BE2C (cell line): ENCODE data around the gene TMBIM1.

Source experiments
- DNase-seq: peaks from one replicate; pipeline ENCODE4 v3.0.0-alpha.2; 2020
- H3K27me3 ChIP-seq: fragments of 250-450 bp; sonication (Bioruptor Pico); 2 replicates; pipeline ENCODE4 v1.5.1; 2020; ENCODE audit warnings: mild to moderate bottlenecking
- H3K36me3 ChIP-seq: fragments of 250-450 bp; sonication (Bioruptor Pico); 2 replicates; pipeline ENCODE4 v1.5.1; 2020; ENCODE audit warnings: mild to moderate bottlenecking
- H3K4me1 ChIP-seq: fragments of 250-450 bp; sonication (Bioruptor Pico); 2 replicates; pipeline ENCODE4 v1.5.1; 2020
- H3K4me3 ChIP-seq: 2 replicates; pipeline ENCODE4 v1.5.1; 2011; ENCODE audit warnings: low read depth, low read length
- H3K9me3 ChIP-seq: fragments of 250-450 bp; sonication (Bioruptor Pico); 2 replicates; pipeline ENCODE4 v1.5.1; 2020
- TF ChIP-seq, protein P1 (sequence below): IDR thresholded peaks from 2 replicates; pipeline ENCODE4 v1.5.1; 2012; ENCODE audit warnings: mild to moderate bottlenecking, low read depth, low read length

Gene TMBIM1

DNA sequence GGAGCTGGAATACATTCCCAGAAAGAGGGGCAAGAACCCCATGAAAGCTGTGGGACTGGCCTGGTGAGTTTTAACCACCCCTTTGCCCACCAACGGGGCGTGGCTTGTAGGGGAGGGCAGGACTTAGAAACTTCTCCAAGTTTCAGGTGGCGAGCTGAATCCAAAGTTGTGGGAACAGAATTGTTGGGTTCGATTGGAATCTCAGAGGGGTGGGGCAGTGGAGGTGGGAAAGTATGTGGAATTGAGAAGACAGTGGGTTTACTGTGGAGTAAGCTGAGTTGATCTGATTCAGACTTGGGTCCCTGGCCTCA is 20.9 kb downstream of the TMBIM1 start:
- no peaks in the 10 kb centered on the region for H3K4me1 ChIP-seq
- TF ChIP-seq, protein P1, sequence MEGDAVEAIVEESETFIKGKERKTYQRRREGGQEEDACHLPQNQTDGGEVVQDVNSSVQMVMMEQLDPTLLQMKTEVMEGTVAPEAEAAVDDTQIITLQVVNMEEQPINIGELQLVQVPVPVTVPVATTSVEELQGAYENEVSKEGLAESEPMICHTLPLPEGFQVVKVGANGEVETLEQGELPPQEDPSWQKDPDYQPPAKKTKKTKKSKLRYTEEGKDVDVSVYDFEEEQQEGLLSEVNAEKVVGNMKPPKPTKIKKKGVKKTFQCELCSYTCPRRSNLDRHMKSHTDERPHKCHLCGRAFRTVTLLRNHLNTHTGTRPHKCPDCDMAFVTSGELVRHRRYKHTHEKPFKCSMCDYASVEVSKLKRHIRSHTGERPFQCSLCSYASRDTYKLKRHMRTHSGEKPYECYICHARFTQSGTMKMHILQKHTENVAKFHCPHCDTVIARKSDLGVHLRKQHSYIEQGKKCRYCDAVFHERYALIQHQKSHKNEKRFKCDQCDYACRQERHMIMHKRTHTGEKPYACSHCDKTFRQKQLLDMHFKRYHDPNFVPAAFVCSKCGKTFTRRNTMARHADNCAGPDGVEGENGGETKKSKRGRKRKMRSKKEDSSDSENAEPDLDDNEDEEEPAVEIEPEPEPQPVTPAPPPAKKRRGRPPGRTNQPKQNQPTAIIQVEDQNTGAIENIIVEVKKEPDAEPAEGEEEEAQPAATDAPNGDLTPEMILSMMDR, result no peak
- H3K27me3 ChIP-seq, result no peaks in the 10 kb centered on the region
- peak overlapping the region; percentile 99 for H3K4me3 ChIP-seq
- DNase-seq, result no peak
- no peaks in the 10 kb centered on the region for H3K9me3 ChIP-seq
- peaks cover 13% of the 10 kb centered on the region for H3K36me3 ChIP-seq

DNA sequence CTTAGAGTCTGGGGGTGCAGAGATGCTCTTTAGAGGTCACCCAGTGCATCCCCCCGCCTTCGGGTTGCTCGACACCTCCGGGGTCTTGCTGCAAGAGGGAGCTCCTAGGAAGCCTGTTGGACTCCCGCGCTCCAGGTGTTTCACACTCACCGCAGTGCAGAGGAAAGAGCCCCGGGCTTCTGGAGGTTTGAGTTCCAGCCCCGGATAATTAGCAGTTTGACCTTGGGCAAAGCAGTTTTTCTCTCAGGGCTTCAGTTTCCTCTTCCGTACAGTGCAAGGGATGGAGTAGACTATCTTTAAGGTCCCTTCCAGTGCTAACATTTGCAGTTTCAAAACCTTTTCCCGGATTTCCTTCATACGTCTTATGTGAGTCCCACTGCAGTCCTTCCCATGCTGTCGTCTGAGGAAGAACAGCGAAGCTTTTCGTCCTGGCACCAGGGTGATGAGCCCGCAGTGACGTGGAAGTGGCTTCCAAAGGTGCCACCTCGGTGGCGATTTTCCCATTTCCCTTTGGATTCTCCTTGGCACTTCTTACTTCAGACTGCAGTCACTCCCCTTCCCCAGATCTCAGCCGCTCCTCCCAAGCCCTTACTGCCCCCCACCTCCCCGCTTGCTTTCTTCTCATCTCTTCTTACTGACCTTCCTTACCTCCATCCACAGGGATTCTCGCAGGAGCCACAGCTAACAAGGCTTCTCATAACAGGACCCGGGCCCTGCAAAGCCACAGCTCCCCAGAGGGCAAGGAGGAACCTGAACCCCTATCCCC is 21.4 kb downstream of the TMBIM1 start:
- no peak for DNase-seq
- H3K9me3 ChIP-seq, result no peaks in the 10 kb centered on the region
- H3K27me3 ChIP-seq, result no peaks in the 10 kb centered on the region
- TF ChIP-seq, protein P1, result no peak
- H3K36me3 ChIP-seq, result peaks cover 14% of the 10 kb centered on the region
- peak overlapping the region; percentile 99 for H3K4me3 ChIP-seq
- H3K4me1 ChIP-seq, result no peaks in the 10 kb centered on the region

DNA sequence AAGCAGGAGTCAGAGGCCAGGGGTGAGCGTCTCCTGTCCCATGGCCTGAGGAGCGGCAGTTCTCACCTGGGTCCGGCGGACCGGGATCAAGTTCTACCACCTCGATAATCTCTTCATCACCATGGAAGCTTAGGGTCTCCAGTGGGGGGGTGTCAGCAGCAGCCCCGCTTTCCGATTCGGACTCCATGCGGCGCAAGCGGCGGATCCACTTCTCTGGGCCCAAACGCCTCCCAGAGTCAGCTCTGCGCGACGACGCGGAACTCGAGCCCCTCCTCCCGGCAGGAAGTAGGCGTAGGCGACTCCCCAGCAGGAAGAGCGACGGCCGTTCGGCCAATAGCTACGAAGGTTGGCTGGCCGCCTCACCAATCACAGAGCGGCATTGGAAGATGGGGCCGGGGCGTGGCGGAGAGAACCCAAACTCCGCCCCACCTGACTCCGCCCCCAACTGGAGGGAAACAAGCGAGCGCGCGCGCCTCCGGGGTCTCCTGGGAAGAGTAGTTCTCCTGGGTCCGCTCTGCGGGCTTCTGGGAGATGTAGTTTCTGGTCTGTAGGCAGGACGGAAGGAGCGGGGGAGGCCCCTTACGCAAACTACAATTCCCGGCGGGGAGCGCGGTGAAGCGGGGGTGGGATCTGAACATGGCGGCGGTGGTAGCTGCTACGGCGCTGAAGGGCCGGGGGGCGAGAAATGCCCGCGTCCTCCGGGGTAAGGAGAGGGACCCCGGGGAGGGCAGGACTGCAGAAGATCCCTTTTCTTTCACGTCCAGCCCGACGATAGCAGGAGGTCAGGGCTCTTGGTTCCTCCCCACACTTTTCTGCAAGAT is 22.2 kb downstream of the TMBIM1 start, which contains the start of the genes AAMP and PNKD:
TSS of gene AAMP (minus strand) at position 238 of the 821 bp plus-strand sequence. CDS start at position 187, 51 bp downstream.
TSS of gene PNKD (plus strand) at position 620 of the 821 bp plus-strand sequence. CDS start at position 637, 17 bp downstream.
- TF ChIP-seq, protein P1, result no peak; the same call in 1 of the 2 replicates
- H3K4me3 ChIP-seq, result peak within 1 kb of the TSS; percentile 99
- peak; percentile 100 for DNase-seq
- H3K9me3 ChIP-seq, result no peaks in the 10 kb centered on the region
- no peaks in the 10 kb centered on the region for H3K4me1 ChIP-seq
- H3K36me3 ChIP-seq, result peaks cover 14% of the 10 kb centered on the region
- H3K27me3 ChIP-seq, result no peaks in the 10 kb centered on the region

DNA sequence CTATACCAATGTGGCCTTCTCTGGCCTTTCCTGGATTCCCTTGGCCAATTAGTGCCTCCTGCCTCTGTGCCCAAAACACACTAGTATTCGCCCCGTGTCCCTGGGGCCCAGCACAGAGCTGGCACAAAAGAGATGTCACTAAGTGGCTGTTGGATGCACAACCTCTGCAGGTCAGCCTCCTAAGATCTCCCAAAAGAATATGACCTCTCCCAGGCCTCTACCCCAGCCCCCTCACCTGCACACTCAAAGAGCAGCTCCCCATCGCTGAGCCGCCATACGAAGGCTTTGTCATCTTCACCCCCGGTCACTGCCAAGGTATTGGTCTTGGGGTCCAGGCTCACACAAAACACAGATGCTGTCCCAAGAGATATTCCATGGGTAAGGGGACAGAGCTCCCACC is 25.0 kb downstream of the TMBIM1 start:
- H3K9me3 ChIP-seq, result no peaks in the 10 kb centered on the region
- TF ChIP-seq, protein P1, result no peak
- H3K4me1 ChIP-seq, result peaks cover 10% of the 10 kb centered on the region

DNA sequence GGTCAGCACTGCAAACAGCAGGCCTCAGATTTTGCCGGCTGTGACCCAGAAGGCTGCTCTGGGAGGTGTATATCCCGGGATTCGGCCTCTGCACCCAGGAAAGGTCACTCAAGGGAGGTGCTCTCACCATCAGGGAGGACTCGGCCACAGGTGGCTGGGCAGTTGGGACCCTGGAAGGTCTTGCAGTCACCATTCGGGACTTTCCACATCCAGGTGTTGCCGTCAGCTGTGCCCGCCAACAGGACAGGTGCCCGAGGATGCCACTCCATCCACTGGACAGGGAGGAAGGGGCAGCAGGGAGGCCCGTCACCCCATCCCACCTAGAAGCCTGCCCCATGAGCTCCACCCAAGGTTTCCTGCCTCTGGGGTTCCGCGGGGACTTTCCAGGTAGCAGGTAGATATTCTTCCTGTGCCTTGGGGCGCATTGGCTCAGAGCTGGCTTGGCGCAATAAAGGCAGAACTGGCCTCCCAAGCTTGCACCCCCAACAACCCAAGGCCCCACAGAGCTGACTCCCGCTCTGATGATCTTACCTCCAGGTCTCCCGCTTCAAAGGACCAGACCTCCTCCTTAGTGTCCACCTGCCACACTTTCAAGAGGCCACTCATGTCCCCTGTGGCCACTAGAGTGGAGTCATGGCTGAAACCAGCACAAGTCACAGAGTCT is 25.9 kb downstream of the TMBIM1 start:
- DNase-seq, result no peak
- Histone ChIP-seq H3K36me3 (peaks cover 14% of the 10 kb centered on the region), H3K4me1 (peaks cover 18% of the 10 kb centered on the region), H3K4me3 (no peak overlapping the region), H3K27me3 (no peaks in the 10 kb centered on the region), H3K9me3 (no peaks in the 10 kb centered on the region)
- TF ChIP-seq, protein P1, result no peak

More for the DNA sequence above, 25.0 kb downstream of the TMBIM1 start:
- peaks cover 14% of the 10 kb centered on the region for H3K36me3 ChIP-seq
- H3K27me3 ChIP-seq, result no peaks in the 10 kb centered on the region
- DNase-seq, result no peak
- H3K4me3 ChIP-seq, result no peak overlapping the region
